Gastrocnemius medialis (tissue), 4 donors: ENCODE data around the gene KRTAP12-3.

ENCODE experiments used
- CTCF ChIP-seq, 5 experiments: fragments of 450-650 bp in 3 of 5; fragments of 200-600 bp in 2 of 5; sonication (generic) in 2 of 5; IDR thresholded peaks in 4 of 5; conservative IDR thresholded peaks in 1 of 5; 1 replicate in 4 of 5; 2 replicates in 1 of 5; pipeline ENCODE4 v1.5.1; 2016 to 2019; ENCODE audit warnings: antibody characterized with exemption in 5 of 5, mild to moderate bottlenecking in 3 of 5, moderate library complexity in 3 of 5
- POLR2A ChIP-seq, 2 donors: fragments of 450-650 bp; IDR thresholded peaks; one replicate each; pipeline ENCODE4 v1.6.1; 2017; ENCODE audit warnings: antibody characterized with exemption in 2 of 2, mild to moderate bottlenecking in 2 of 2, moderate library complexity in 2 of 2

DNA sequence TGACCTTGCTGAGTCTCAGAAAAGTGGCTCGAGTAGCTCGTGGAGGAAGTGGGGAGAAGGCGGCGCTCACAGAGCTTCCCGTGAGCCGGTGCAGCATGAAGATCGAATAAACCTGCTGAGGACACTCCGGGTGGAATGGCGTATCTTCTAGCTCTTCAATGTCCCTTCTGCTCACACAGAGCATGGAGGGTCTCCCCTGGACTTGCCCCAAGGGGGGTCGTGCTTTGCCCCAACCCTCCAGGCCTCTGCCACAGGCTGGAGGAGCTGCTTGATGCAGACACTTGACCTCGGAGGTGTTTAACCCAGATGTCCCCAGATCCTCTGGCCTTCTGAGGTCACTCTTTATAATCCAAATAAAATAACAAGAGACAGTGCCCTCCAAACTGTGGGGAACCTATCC is 37.0 kb downstream of the KRTAP12-3 start:
- no peak for TF ChIP-seq CTCF (IDR thresholded peaks at IDR 0.05 in 4 of 5, conservative IDR thresholded peaks at IDR 0.05 in 1 of 5)
- TF ChIP-seq POLR2A (IDR thresholded peaks at IDR 0.05), result no peak
